ENCODE measurements around the gene LRCH1. TPM values are rescaled to one million over a fixed set of nuclear protein-coding genes. Genes with fewer than 3 reads are reported as not detected.
A peak's percentile ranks its signal among the peaks of the same experiment; 100 is the strongest.

The LRCH1 gene
- total RNA-seq, 1 donor from 2014 or later: 17.1 TPM

- no peak for FAIRE-seq
These were observed 22.7 kb upstream of the LRCH1 start for GRCh38 chr13:46530084-46530935.

GRCh38 chr13:46531953-46532352 is 21.0 kb upstream of the LRCH1 start:
- DNase-seq (ENCODE audit: low spot score in 2 of 2) (no peak), FAIRE-seq (peak; percentile 70)

More at GRCh38 chr13:46530084-46530935, 22.7 kb upstream of the LRCH1 start:
- no peak for DNase-seq (ENCODE audit: low spot score in 2 of 2)

- FAIRE-seq (no peak), DNase-seq (ENCODE audit: low spot score in 2 of 2) (no peak)
These were observed 18.0 kb upstream of the LRCH1 start for GRCh38 chr13:46535002-46535401.

GRCh38 chr13:46535825-46536224 is 17.1 kb upstream of the LRCH1 start:
- FAIRE-seq (no peak), DNase-seq (ENCODE audit: low spot score in 2 of 2) (no peak)

GRCh38 chr13:46536341-46536740 is 16.6 kb upstream of the LRCH1 start:
- no peak for FAIRE-seq

GRCh38 chr13:46539231-46539630 is 13.7 kb upstream of the LRCH1 start:
- no peak for FAIRE-seq

More at GRCh38 chr13:46536341-46536740, 16.6 kb upstream of the LRCH1 start:
- no peak for DNase-seq (ENCODE audit: low spot score in 2 of 2)

GRCh38 chr13:46541210-46541609 is 11.8 kb upstream of the LRCH1 start:
- DNase-seq (ENCODE audit: low spot score in 2 of 2) (no peak), FAIRE-seq (no peak)

More at GRCh38 chr13:46539231-46539630, 13.7 kb upstream of the LRCH1 start:
- DNase-seq (ENCODE audit: low spot score in 2 of 2): no peak

- DNase-seq (ENCODE audit: low spot score in 2 of 2) (no peak), FAIRE-seq (no peak)
These were observed 10.1 kb upstream of the LRCH1 start for GRCh38 chr13:46542833-46543232.

GRCh38 chr13:46543287-46543686 is 9.7 kb upstream of the LRCH1 start:
- no peak for FAIRE-seq
- DNase-seq (ENCODE audit: low spot score in 2 of 2): no peak

GRCh38 chr13:46544208-46544607 is 8.8 kb upstream of the LRCH1 start:
- DNase-seq (ENCODE audit: low spot score in 2 of 2) (no peak), FAIRE-seq (no peak)

- DNase-seq (ENCODE audit: low spot score in 2 of 2) (no peak), FAIRE-seq (no peak)
These were observed 8.2 kb upstream of the LRCH1 start for GRCh38 chr13:46544811-46545210.

GRCh38 chr13:46546084-46546768 is 6.7 kb upstream of the LRCH1 start:
- no peak for FAIRE-seq

GRCh38 chr13:46550822-46551221 is 2.1 kb upstream of the LRCH1 start:
- FAIRE-seq (no peak), DNase-seq (ENCODE audit: low spot score in 2 of 2) (no peak)

More at GRCh38 chr13:46546084-46546768, 6.7 kb upstream of the LRCH1 start:
- no peak for DNase-seq (ENCODE audit: low spot score in 2 of 2)

GRCh38 chr13:46551410-46552302 is 1.3 kb upstream of the LRCH1 start:
- DNase-seq (ENCODE audit: low spot score in 2 of 2) (peak; percentile 42 to 51), FAIRE-seq (no peak)

- FAIRE-seq (no peak), DNase-seq (ENCODE audit: low spot score in 2 of 2) (no peak)
These were observed 677 bp upstream of the LRCH1 start for GRCh38 chr13:46552303-46552682.

GRCh38 chr13:46553521-46553885 is 533 bp downstream of the LRCH1 start:
- FAIRE-seq: no peak

GRCh38 chr13:46553886-46554858 is 1.2 kb downstream of the LRCH1 start:
- no peak for FAIRE-seq
- peak; percentile 39 to 46 for DNase-seq (ENCODE audit: low spot score in 2 of 2)

More at GRCh38 chr13:46553521-46553885, 533 bp downstream of the LRCH1 start:
- DNase-seq (ENCODE audit: low spot score in 2 of 2): no peak

- FAIRE-seq (no peak), DNase-seq (ENCODE audit: low spot score in 2 of 2) (no peak)
These were observed 2.0 kb downstream of the LRCH1 start for GRCh38 chr13:46554951-46555350.

- FAIRE-seq: no peak
- no peak for DNase-seq (ENCODE audit: low spot score in 2 of 2)
These were observed 2.9 kb downstream of the LRCH1 start for GRCh38 chr13:46555722-46556417.
